OCI-LY7 (cell line): Measurements from ENCODE around the gene PLCL1.

ENCODE experiments used
- EZH2phosphoT487 ChIP-seq: fragments of 200-600 bp; sonication (generic); IDR thresholded peaks from 2 replicates; pipeline ENCODE4 v1.6.1; 2018; ENCODE audit warnings: low read depth, borderline replicate concordance, mild to moderate bottlenecking, mixed run types, antibody characterized with exemption, low read length, moderate library complexity, mixed read lengths
- TF ChIP-seq, protein P1 (sequence below): fragments of 200-600 bp; sonication (generic); conservative IDR thresholded peaks from 2 replicates; pipeline ENCODE4 v1.5.1; 2014; ENCODE audit warnings: mild to moderate bottlenecking, antibody characterized with exemption, low read length, moderate library complexity, mixed read lengths

DNA sequence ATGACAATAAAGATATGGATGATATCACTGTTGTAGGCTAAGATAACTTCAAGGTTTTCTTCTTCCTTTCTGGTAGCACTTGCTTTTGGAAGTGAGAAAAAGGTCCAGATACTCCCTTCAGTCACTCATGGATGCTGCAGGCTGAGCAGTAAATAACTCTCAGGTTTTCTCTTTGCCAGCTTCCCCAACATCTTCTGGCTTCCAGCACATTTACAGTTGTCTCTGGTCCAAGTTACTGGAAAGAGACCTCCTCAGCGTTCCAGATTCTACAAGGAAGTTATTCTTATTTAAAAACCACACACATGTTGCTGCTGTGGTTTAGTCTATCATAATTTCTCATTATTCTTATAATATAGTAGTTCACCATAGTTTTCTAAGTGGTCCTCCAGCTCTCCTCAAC is 383.4 kb downstream of the PLCL1 start:
- TF ChIP-seq, protein P1, sequence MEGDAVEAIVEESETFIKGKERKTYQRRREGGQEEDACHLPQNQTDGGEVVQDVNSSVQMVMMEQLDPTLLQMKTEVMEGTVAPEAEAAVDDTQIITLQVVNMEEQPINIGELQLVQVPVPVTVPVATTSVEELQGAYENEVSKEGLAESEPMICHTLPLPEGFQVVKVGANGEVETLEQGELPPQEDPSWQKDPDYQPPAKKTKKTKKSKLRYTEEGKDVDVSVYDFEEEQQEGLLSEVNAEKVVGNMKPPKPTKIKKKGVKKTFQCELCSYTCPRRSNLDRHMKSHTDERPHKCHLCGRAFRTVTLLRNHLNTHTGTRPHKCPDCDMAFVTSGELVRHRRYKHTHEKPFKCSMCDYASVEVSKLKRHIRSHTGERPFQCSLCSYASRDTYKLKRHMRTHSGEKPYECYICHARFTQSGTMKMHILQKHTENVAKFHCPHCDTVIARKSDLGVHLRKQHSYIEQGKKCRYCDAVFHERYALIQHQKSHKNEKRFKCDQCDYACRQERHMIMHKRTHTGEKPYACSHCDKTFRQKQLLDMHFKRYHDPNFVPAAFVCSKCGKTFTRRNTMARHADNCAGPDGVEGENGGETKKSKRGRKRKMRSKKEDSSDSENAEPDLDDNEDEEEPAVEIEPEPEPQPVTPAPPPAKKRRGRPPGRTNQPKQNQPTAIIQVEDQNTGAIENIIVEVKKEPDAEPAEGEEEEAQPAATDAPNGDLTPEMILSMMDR: no peak
- no peak for TF ChIP-seq EZH2phosphoT487
